Activated gamma-delta T cell treated with Interleukin-2 at 50 U/mL for 16 hours (primary cell): Measurements from ENCODE around the gene IFIT1B.
"Not testable (repeated sequence)": the region's sequence is repeated elsewhere in the genome, so short reads cannot be mapped to it uniquely, and the experiment has no call there.

Experiments used
- DNase-seq: peaks from one replicate; pipeline ENCODE4 v3.0.0-alpha.2; 2020

Gene IFIT1B

DNA sequence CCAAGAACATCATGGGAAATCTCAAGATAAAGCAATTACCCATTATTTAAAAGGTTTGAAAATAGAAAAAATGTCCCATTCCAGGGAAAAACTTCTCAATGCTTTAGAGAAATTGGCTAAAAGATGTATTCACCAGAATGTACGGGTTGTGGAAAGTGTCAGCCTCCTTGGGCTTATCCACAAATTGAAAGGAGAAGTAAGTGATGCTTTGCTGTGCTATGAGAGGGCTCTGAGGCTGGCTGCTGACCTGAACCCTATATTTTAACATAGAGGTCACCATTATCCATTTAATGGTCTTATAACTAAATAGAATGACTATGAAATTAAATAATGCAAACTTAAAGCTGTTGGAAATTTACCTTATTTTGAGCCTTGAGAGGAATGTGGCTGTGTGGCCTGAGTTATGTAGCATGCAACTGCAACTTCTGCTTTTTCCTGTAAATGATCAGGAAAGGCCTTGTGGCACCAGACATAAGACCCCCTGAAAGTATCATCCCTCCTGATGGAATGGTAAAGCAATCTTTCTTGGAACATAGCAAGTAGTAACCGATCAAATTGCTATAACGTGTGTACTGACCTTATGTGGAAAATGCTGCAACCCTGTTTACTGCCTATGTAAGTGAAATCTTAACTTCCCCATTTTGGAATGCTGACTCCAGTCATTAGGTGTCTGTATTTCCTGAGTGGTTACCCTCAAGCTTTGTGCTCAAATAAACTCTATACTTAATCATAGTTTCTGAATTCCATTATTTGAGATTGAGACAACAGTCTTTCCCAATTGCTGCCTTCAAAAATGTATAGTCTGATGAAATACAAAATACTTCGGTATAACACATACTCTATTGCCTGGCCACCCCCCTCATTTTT is 6.9 kb downstream of the IFIT1B start:
- no peak for DNase-seq

GRCh38 chr10:89388806-89389205 is 10.9 kb downstream of the IFIT1B start:
- no peak for DNase-seq

DNA sequence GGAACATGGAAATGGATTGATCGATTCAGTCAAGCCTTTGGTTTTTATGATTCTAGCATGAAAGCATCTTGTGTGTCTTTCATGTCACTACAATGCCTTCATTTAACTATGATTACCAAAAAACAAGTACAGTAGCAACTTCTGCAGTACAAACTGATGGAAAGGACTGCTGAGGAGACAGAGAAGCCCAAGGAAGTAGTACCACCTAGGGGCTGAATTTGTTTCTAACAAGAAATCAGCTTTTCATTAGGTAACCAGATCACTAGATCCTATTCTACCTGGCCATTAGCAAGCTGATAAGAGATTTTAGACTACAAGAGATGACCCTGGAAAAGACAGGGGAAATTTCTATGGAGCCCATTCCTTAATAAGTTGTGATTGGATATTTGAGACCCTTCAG is 11.4 kb downstream of the IFIT1B start:
- no peak for DNase-seq

- DNase-seq = no peak
These were observed 12.8 kb downstream of the IFIT1B start for GRCh38 chr10:89390476-89391225.

DNA sequence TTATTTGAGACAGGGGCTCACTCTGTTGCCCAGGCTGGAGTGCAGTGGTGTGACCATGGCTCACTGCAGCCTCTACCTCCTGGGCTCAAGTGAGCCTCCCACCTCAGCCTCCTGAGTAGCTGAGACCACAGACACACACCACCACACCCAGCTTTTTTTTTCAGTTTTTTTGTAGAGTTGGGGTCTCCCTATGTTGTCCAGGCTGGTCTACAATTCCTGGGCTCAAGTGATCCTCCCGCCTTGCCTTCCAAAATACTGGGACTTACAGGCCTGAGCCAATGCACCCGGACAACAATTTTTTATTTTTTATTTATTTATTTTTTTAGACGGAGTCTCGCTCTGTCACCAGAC is 13.3 kb downstream of the IFIT1B start:
- DNase-seq = not testable (repeated sequence)

- DNase-seq = peak; percentile 8
These were observed 14.3 kb downstream of the IFIT1B start, which contains the start of gene IFIT1 for GRCh38 chr10:89391907-89392756. TSS of gene IFIT1 (plus strand) at chr10:89392623. CDS start at chr10:89392713, 90 bp downstream.

DNA sequence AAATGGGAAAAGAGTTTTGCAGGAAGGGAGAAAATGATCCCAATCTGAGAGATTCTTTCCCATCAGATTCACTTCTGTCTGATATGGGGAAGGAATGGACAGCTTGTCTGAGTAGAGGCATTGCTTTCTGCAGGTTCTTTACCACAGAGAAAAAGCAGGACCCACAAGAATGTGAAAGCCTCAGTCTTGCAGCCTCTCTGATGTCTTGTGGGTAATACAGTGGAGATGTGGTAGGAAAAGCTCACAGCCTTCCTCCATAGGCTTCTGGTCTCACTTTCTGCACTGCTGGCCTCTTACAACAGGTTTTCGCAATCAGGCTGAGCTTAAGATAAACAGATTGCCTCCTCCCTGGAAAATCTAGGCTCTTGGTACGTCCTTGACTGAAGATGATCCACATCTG is 15.1 kb downstream of the IFIT1B start:
- DNase-seq = no peak

DNA sequence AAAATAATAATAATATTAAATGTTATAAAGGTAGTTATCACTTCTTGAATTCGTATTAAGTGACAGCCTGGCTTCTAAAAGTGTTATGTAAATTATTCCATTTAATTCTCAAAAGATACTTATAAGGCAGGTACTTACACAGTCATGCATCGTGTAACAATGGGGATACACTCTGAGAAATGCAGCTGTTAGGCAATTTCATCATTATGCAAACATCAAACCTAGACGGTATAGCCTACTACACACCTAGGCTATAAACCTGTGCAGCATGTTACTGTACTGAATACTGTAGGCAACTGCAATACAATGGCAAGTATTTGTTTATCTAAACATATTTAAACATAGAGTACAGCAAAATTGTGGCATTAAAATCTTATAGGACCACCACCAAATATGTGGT is 16.0 kb downstream of the IFIT1B start:
- no peak for DNase-seq

DNA sequence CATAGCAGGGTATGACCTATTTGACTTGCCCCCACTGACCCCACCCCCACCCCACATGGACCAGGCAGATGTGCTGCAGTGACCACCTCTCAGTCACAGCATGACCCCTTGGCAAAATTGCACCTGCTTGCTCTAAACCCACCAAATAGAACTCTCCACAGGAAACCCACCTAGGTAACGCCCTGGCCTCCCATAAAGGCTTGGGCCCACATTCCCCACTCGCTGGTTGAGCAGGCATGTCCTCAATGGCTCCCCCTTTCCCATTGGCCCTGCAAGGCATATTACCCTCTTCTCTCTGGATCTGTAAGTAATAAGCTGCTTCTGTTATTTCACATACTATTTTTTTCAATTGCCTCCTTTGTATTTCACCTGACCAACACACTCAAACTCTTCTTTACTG is 17.3 kb downstream of the IFIT1B start:
- no peak for DNase-seq

DNA sequence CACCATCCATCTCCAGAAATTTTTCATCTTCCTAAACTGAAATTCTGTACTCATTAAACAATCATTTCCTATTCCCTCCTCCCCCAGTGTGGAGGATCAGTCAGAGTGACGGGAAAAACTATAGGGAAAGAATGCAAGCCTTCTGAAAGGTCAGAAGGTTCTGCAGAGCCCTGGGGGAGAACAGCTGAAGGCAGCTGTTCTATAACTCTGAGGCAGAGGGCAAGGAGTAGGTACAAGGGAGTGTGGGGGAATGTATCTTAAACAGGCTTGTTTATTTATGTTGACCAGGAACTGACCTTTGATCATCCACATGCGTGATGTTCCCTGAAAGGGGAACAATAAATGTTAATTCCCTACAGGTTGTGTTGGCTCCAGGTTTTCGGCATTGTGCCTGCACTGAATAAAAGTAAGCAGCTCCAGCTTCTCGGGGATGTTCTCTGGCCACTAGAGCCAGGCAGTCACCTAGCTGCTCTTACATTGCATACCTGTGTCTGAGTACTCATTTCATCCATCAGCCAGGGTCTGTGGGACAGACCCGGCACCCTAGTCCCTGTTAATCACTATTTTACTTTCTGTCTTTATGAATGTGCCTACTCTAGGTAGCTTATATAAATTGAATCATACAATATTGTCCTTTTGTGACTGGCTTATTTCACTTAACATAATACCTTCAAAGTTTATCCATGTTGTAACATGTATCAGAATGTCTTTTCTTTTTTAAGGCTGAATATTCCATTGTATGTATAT is 20.3 kb downstream of the IFIT1B start:
- DNase-seq = no peak

DNA sequence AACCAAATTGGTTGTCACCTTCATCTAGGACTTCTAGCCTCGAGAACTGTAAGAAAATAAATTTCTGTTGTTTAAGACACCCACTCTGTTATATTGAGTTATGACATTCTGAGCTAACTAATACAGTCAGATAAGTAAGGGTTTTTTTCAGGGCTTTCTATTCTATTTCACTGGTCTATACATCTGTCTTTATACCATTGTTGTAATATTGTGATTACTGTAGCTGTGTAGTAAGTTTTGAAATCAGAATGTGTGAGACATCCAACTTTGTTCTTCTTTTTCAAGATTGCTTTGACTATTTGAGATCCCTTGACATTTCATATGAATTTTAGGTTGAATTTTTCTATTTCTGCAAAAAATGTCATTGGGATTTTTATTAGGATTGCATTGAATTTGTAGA is 22.1 kb downstream of the IFIT1B start:
- DNase-seq = no peak

- no peak for DNase-seq
These were observed 25.2 kb downstream of the IFIT1B start for GRCh38 chr10:89403043-89403442.

GRCh38 chr10:89404104-89405047 is 26.5 kb downstream of the IFIT1B start:
- DNase-seq = no peak

- DNase-seq = not testable (repeated sequence)
These were observed 28.3 kb downstream of the IFIT1B start for GRCh38 chr10:89406178-89406577.

- not testable (repeated sequence) for DNase-seq
These were observed 29.9 kb downstream of the IFIT1B start for GRCh38 chr10:89407792-89408191.

- not testable (repeated sequence) for DNase-seq
These were observed 31.4 kb downstream of the IFIT1B start for GRCh38 chr10:89409282-89409681.

DNA sequence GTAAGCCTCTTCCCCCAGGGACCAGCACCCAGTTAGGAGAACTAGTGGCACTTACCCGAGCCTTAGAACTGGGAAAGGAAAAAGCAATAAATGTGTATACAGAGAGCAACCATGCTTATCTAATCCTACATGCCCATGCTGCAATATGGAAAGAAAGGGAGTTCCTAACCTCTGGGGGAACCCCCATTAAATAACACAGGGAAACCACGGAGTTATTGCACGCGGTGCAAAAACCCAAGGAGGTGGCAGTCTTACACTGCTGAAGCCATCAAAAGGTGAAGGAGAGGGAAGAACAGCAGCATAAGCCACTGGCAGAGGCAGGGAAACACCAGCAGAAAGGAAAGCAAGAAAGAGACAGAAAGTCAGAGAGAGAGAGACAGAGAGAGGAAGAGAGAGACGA is 32.7 kb downstream of the IFIT1B start:
- not testable (repeated sequence) for DNase-seq

- DNase-seq = not testable (repeated sequence)
These were observed 33.3 kb downstream of the IFIT1B start for GRCh38 chr10:89411135-89411534.

- not testable (repeated sequence) for DNase-seq
These were observed 34.4 kb downstream of the IFIT1B start for GRCh38 chr10:89412276-89412675.

GRCh38 chr10:89413398-89413912 is 35.6 kb downstream of the IFIT1B start:
- no peak for DNase-seq
